Skeletal muscle cell (primary cell): ENCODE results near the gene LCA5L.
"Not testable (repeated sequence)": the region's sequence is repeated elsewhere in the genome, so short reads cannot be mapped to it uniquely, and the experiment has no call there.

Experiments used
- DNase-seq: peaks from one replicate; pipeline ENCODE4 v3.0.0-alpha.2; 2010; ENCODE audit warnings: low read depth
- H3K4me3 ChIP-seq: 2 replicates; pipeline ENCODE4 v1.5.1; 2011; ENCODE audit warnings: low read depth, mild to moderate bottlenecking, control low read depth, low read length, moderate library complexity

The LCA5L gene

GRCh38 chr21:39390212-39390765, 55.3 kb downstream of the LCA5L start:
- H3K4me3 ChIP-seq: no peak overlapping the region
- DNase-seq: no peak

- no peak for DNase-seq
- peak overlapping the region; percentile 53 for H3K4me3 ChIP-seq
These were observed 56.8 kb downstream of the LCA5L start for GRCh38 chr21:39388811-39389155.

GRCh38 chr21:39388038-39388810, 57.4 kb downstream of the LCA5L start:
- peak overlapping the region; percentile 53 for H3K4me3 ChIP-seq

GRCh38 chr21:39387461-39388037, 58.0 kb downstream of the LCA5L start:
- peak; percentile 56 for DNase-seq
- H3K4me3 ChIP-seq: peak overlapping the region; percentile 53

More at GRCh38 chr21:39388038-39388810, 57.4 kb downstream of the LCA5L start:
- DNase-seq: peak; percentile 30

GRCh38 chr21:39386899-39387298, 58.7 kb downstream of the LCA5L start:
- no peak overlapping the region for H3K4me3 ChIP-seq

GRCh38 chr21:39386194-39386593, 59.4 kb downstream of the LCA5L start:
- no peak for DNase-seq
- H3K4me3 ChIP-seq: peak overlapping the region; percentile 49

More at GRCh38 chr21:39386899-39387298, 58.7 kb downstream of the LCA5L start:
- DNase-seq: no peak

- peak overlapping the region; percentile 49 for H3K4me3 ChIP-seq
- peak; percentile 40 for DNase-seq
These were observed 60.1 kb downstream of the LCA5L start for GRCh38 chr21:39385299-39386145.

- H3K4me3 ChIP-seq: no peak overlapping the region
- no peak for DNase-seq
These were observed 60.8 kb downstream of the LCA5L start for GRCh38 chr21:39384674-39385298.

GRCh38 chr21:39382096-39382495, 63.5 kb downstream of the LCA5L start:
- not testable (repeated sequence) for DNase-seq, H3K4me3 ChIP-seq

- DNase-seq: no peak
- peak overlapping the region; percentile 87 for H3K4me3 ChIP-seq
These were observed 64.6 kb downstream of the LCA5L start for GRCh38 chr21:39381009-39381408.

GRCh38 chr21:39379986-39380891, 65.3 kb downstream of the LCA5L start:
- H3K4me3 ChIP-seq: peak overlapping the region; percentile 87
- DNase-seq: peak; percentile 89

- no peak for DNase-seq
- no peak overlapping the region for H3K4me3 ChIP-seq
These were observed 68.0 kb downstream of the LCA5L start for GRCh38 chr21:39377444-39378050.

GRCh38 chr21:39375446-39375845, 70.1 kb downstream of the LCA5L start:
- no peak overlapping the region for H3K4me3 ChIP-seq
- no peak for DNase-seq

- DNase-seq: no peak
- no peak overlapping the region for H3K4me3 ChIP-seq
These were observed 71.5 kb downstream of the LCA5L start for GRCh38 chr21:39374046-39374445.

GRCh38 chr21:39373634-39374033, 71.9 kb downstream of the LCA5L start:
- DNase-seq: no peak
- H3K4me3 ChIP-seq: no peak overlapping the region

GRCh38 chr21:39369896-39370288, 75.7 kb downstream of the LCA5L start:
- DNase-seq, H3K4me3 ChIP-seq: not testable (repeated sequence)

- no peak for DNase-seq
- H3K4me3 ChIP-seq: no peak overlapping the region
These were observed 77.8 kb downstream of the LCA5L start for GRCh38 chr21:39367783-39368182.

GRCh38 chr21:39366563-39366962, 79.0 kb downstream of the LCA5L start:
- DNase-seq: no peak
- H3K4me3 ChIP-seq: no peak overlapping the region
